ENCODE measurements around the gene DOCK2. TPM values are rescaled to one million over a fixed set of nuclear protein-coding genes. Genes with fewer than 3 reads are reported as not detected.

The DOCK2 gene
- total and polyA plus RNA-seq, 2 of the 8 experiments (the other 6 are each of a cell fraction or from before 2014, with no cell fraction given), result 3.9 to 5.7 TPM

DNA sequence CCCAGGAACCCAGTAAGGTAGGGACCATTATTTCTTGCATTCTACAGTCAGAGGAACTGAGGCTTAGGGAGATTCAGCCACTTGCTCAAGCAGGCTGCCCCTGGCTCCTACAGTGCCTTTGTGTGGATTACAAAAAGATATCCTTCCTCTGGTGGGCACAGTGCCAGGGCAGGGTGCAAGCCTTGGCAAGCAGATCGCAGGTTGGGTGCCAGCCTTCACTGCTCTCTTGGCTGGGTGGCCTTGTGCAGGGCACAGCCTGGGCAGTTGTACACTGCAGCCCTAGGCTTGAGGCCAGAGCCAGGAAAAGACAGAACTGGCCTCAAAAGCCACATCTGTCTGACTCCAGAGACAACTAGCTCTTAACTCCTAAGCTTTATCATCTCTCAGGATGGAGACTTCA lies 15.0 kb downstream of the DOCK2 start:
- no peak overlapping the region for H3K9ac ChIP-seq (replicated peaks in 1 of 4; ENCODE audit: extremely low read depth in 1 of 4, low read depth in 3 of 4, low read length in 3 of 4)
- no peak overlapping the region for H3K27ac ChIP-seq (ENCODE audit: low read depth, low read length)
- no peaks in the 10 kb centered on the region for H3K9me3 ChIP-seq (ENCODE audit: insufficient read depth in 2 of 2, low read depth in 1 of 2, low read length in 1 of 2)
- no peak overlapping the region for H3K23ac ChIP-seq (ENCODE audit: insufficient read length)
- H3K4me1 ChIP-seq (replicated peaks in 1 of 4; ENCODE audit: control insufficient read depth in 3 of 4, insufficient read depth in 4 of 4, low read length in 3 of 4), result no peaks in the 10 kb centered on the region
- no peak overlapping the region for H2BK120ac ChIP-seq (replicated peaks; ENCODE audit: low read depth, low read length)
- no CpG with 5 or more reads among the region's 1 CpG for WGBS, 2 experiments (ENCODE audit: extremely low coverage in 1 of 2, insufficient coverage in 1 of 2, insufficient read length in 1 of 2, insufficient replicate concordance in 2 of 2, low coverage in 1 of 2, low lambda C conversion rate in 2 of 2, missing lambda C conversion rate in 1 of 2)
- peaks cover 0 to 3% (median 0%) of the 10 kb centered on the region in 4 experiments; a peak in 1 of 7 replicates for H3K27me3 ChIP-seq (replicated peaks in 1 of 4; ENCODE audit: control insufficient read depth in 3 of 4, extremely low read depth in 1 of 4, insufficient read depth in 3 of 4, low read length in 3 of 4)
- H4K8ac ChIP-seq (ENCODE audit: extremely low read depth, insufficient read depth, low read length), result no peak overlapping the region
- H3K79me1 ChIP-seq (ENCODE audit: low read depth, low read length), result no peaks in the 10 kb centered on the region
- H3K23me2 ChIP-seq (ENCODE audit: low read depth, low read length), result no peaks in the 10 kb centered on the region
- H3K18ac ChIP-seq (ENCODE audit: extremely low read depth, low read length), result no peak overlapping the region
- H3K4ac ChIP-seq (replicated peaks; ENCODE audit: insufficient read length, low read depth, low read length), result no peak overlapping the region
- no peak overlapping the region for H2AK5ac ChIP-seq (ENCODE audit: low read depth, low read length)
- no peak overlapping the region for H3K14ac ChIP-seq (ENCODE audit: insufficient read length)
- CTCF ChIA-PET (ENCODE audit: partially characterized antibody), result interaction anchor here (0.8 kb wide), 1 partner anchor 419 kb away, joined by 3 read pairs; no protein-coding TSS in a partner anchor
- no peaks in the 10 kb centered on the region for H3K79me2 ChIP-seq (ENCODE audit: control insufficient read depth in 1 of 2, insufficient read depth in 2 of 2, low read length in 2 of 2)
- no peak overlapping the region for H3K4me2 ChIP-seq (ENCODE audit: insufficient read depth in 1 of 2, low read depth in 2 of 2, low read length in 2 of 2)
- H2BK12ac ChIP-seq (ENCODE audit: low read depth, low read length), result no peak overlapping the region
- no peak overlapping the region for H2BK5ac ChIP-seq (ENCODE audit: low read depth, low read length)
- no peak overlapping the region for H2AFZ ChIP-seq (ENCODE audit: low read length)
- H2BK15ac ChIP-seq (ENCODE audit: low read length), result 0 out of 2 replicates have a peak overlapping the region, but pooled peaks have one; percentile 21
- no peak overlapping the region for H3K56ac ChIP-seq (replicated peaks; ENCODE audit: insufficient read length, low read depth, low read length)
- no peak for TF ChIP-seq CHD1 (IDR thresholded peaks at IDR 0.05; ENCODE audit: low read depth, low read length)
- TF ChIP-seq TEAD4 (IDR thresholded peaks at IDR 0.05; ENCODE audit: low read depth, low read length), result no peak
- no peak for TF ChIP-seq EGR1 (IDR thresholded peaks at IDR 0.05; ENCODE audit: borderline replicate concordance, low read depth, low read length)
- H2BK20ac ChIP-seq (ENCODE audit: low read length), result no peak overlapping the region
- H3K4me3 ChIP-seq (ENCODE audit: extremely low read depth in 1 of 4, insufficient read depth in 2 of 4, low read depth in 3 of 4, low read length in 4 of 4), result no peak overlapping the region
- no peak overlapping the region for H4K5ac ChIP-seq (ENCODE audit: insufficient read length, low read depth, low read length)
- H3K36me3 ChIP-seq (ENCODE audit: control insufficient read depth in 2 of 4, insufficient read depth in 4 of 4, low read length in 3 of 4), result no peaks in the 10 kb centered on the region
- no peaks in the 10 kb centered on the region for H4K20me1 ChIP-seq (replicated peaks in 1 of 2; ENCODE audit: control insufficient read depth in 1 of 2, insufficient read depth in 2 of 2, low read length in 2 of 2)
- FAIRE-seq (no peak), DNase-seq (ENCODE audit: low read depth in 1 of 2, low spot score in 2 of 2) (no peak)
- POLR2A ChIA-PET (ENCODE audit: partially characterized antibody), result no interaction called here
- H4K91ac ChIP-seq (replicated peaks; ENCODE audit: insufficient read length, low read length), result no peak overlapping the region
